GM12801 (cell line): ENCODE measurements around the gene SH2D6.

Source experiments
- CTCF ChIP-seq: IDR thresholded peaks from one replicate; pipeline ENCODE4 v1.5.1; 2011; ENCODE audit warnings: control low read depth; ENCODE audit not compliant: insufficient read length; ENCODE audit errors: extremely low read depth

SH2D6 gene

GRCh38 chr2:85458601-85459563 is 40.4 kb downstream of the SH2D6 start:
- no peak for TF ChIP-seq CTCF

- no peak for TF ChIP-seq CTCF
These were observed 41.3 kb downstream of the SH2D6 start for GRCh38 chr2:85459771-85460170.

- no peak for TF ChIP-seq CTCF
These were observed 43.8 kb downstream of the SH2D6 start for GRCh38 chr2:85462322-85462721.

- TF ChIP-seq CTCF = no peak
These were observed 49.7 kb downstream of the SH2D6 start for GRCh38 chr2:85468096-85468703.

GRCh38 chr2:85468704-85469349 is 50.3 kb downstream of the SH2D6 start:
- TF ChIP-seq CTCF = no peak

- TF ChIP-seq CTCF = no peak
These were observed 52.6 kb downstream of the SH2D6 start for GRCh38 chr2:85470850-85471800.
